ENCODE measurements around the gene RAB34.

Gene RAB34

GRCh38 chr17:28745786-28746411 is 28.2 kb upstream of the RAB34 start:
- peaks cover 49% of the 10 kb centered on the region for H3K4me1 ChIP-seq (ENCODE audit: control insufficient read depth, insufficient read depth, low read depth, low read length)
- 89% methylated on average over 4 of the region's 4 CpGs for WGBS
- H3K27ac ChIP-seq (ENCODE audit: low read length, poor library complexity, severe bottlenecking): peak overlapping the region; percentile 85
- peak overlapping the region in 1 of 2 experiments; percentile 97 for H3K14ac ChIP-seq (ENCODE audit: low read length in 2 of 2)
- no peak overlapping the region for H2AFZ ChIP-seq (ENCODE audit: low read depth, low read length)
- no peak overlapping the region for H2BK5ac ChIP-seq (ENCODE audit: low read depth, low read length, poor library complexity, severe bottlenecking)
- peak overlapping the region in 1 of 2 experiments; percentile 11 for H2BK12ac ChIP-seq (ENCODE audit: low read length in 2 of 2)
- H3K4ac ChIP-seq (ENCODE audit: low read depth in 1 of 2, low read length in 2 of 2): peak overlapping the region; percentile 19 to 20
- H2BK120ac ChIP-seq (ENCODE audit: low read depth, low read length): no peak overlapping the region
- peak overlapping the region in 1 of 2 experiments; percentile 63 for H3K18ac ChIP-seq (ENCODE audit: low read depth in 1 of 2, low read length in 2 of 2)
- H2BK15ac ChIP-seq (ENCODE audit: low read depth, poor library complexity, severe bottlenecking): no peak overlapping the region
- peak overlapping the region; percentile 99 for H3K9ac ChIP-seq (ENCODE audit: low read length)
- H3K23ac ChIP-seq (ENCODE audit: low read length in 2 of 2): peak overlapping the region in 1 of 2 experiments; percentile 59
- H3K4me2 ChIP-seq (ENCODE audit: low read length, poor library complexity, severe bottlenecking): peak overlapping the region; percentile 56
- no peaks in the 10 kb centered on the region for H3K9me3 ChIP-seq (ENCODE audit: control insufficient read depth, low read length)
- peak overlapping the region; percentile 89 to 91 for H3K4me3 ChIP-seq (ENCODE audit: insufficient read depth in 1 of 2, low read depth in 1 of 2, low read length in 2 of 2)
- H3K79me1 ChIP-seq (replicated peaks; ENCODE audit: low read length, poor library complexity, severe bottlenecking): peaks cover 6% of the 10 kb centered on the region
- H3K36me3 ChIP-seq (ENCODE audit: control insufficient read depth in 1 of 2, insufficient read depth in 2 of 2, low read depth in 1 of 2, low read length in 2 of 2): peaks cover 43 to 56% of the 10 kb centered on the region in 2 experiments
- peak overlapping the region; percentile 8 for H4K91ac ChIP-seq (ENCODE audit: low read length)
- no peak overlapping the region for H2AK5ac ChIP-seq (ENCODE audit: low read length, severe bottlenecking)
- H3K27me3 ChIP-seq (ENCODE audit: control insufficient read depth in 1 of 2, insufficient read depth in 1 of 2, low read length in 2 of 2): no peaks in the 10 kb centered on the region
- DNase-seq: no peak
- H4K8ac ChIP-seq (ENCODE audit: low read length): no peak overlapping the region

- DNase-seq: peak; percentile 61
- H2BK12ac ChIP-seq (ENCODE audit: low read length in 2 of 2): peak overlapping the region in 1 of 2 experiments; percentile 32
- no peak overlapping the region for H2AFZ ChIP-seq (ENCODE audit: low read depth, low read length)
- peak overlapping the region; percentile 23 for H4K91ac ChIP-seq (ENCODE audit: low read length)
- peak overlapping the region; percentile 84 for H2BK15ac ChIP-seq (ENCODE audit: low read depth, poor library complexity, severe bottlenecking)
- no peak overlapping the region for H4K8ac ChIP-seq (ENCODE audit: low read length)
- H2BK120ac ChIP-seq (ENCODE audit: low read depth, low read length): peak overlapping the region; percentile 9
- peaks cover 38 to 57% of the 10 kb centered on the region in 2 experiments for H3K36me3 ChIP-seq (ENCODE audit: control insufficient read depth in 1 of 2, insufficient read depth in 2 of 2, low read depth in 1 of 2, low read length in 2 of 2)
- H3K27ac ChIP-seq (ENCODE audit: low read length, poor library complexity, severe bottlenecking): peak overlapping the region; percentile 85
- no peaks in the 10 kb centered on the region for H3K27me3 ChIP-seq (ENCODE audit: control insufficient read depth in 1 of 2, insufficient read depth in 1 of 2, low read length in 2 of 2)
- H3K18ac ChIP-seq (ENCODE audit: low read depth in 1 of 2, low read length in 2 of 2): peak overlapping the region; percentile 95 to 96
- H3K4me3 ChIP-seq (ENCODE audit: insufficient read depth in 1 of 2, low read depth in 1 of 2, low read length in 2 of 2): peak overlapping the region; percentile 89 to 91
- H3K23ac ChIP-seq (ENCODE audit: low read length in 2 of 2): peak overlapping the region in 1 of 2 experiments; percentile 77
- peak overlapping the region; percentile 56 for H3K4me2 ChIP-seq (ENCODE audit: low read length, poor library complexity, severe bottlenecking)
- peak overlapping the region; percentile 99 for H3K9ac ChIP-seq (ENCODE audit: low read length)
- H3K79me1 ChIP-seq (replicated peaks; ENCODE audit: low read length, poor library complexity, severe bottlenecking): peaks cover 4% of the 10 kb centered on the region
- peak overlapping the region; percentile 78 for H2BK5ac ChIP-seq (ENCODE audit: low read depth, low read length, poor library complexity, severe bottlenecking)
- H3K4me1 ChIP-seq (ENCODE audit: control insufficient read depth, insufficient read depth, low read depth, low read length): peaks cover 49% of the 10 kb centered on the region
- under 1% methylated on average over 30 of the region's 31 CpGs for WGBS
- H3K14ac ChIP-seq (ENCODE audit: low read length in 2 of 2): peak overlapping the region in 1 of 2 experiments; percentile 97
- no peaks in the 10 kb centered on the region for H3K9me3 ChIP-seq (ENCODE audit: control insufficient read depth, low read length)
- H2AK5ac ChIP-seq (ENCODE audit: low read length, severe bottlenecking): no peak overlapping the region
- peak overlapping the region; percentile 20 to 84 for H3K4ac ChIP-seq (ENCODE audit: low read depth in 1 of 2, low read length in 2 of 2)
Observed at GRCh38 chr17:28744972-28745785, 27.5 kb upstream of the RAB34 start.

GRCh38 chr17:28744104-28744971 is 26.7 kb upstream of the RAB34 start:
- no peaks in the 10 kb centered on the region for H3K27me3 ChIP-seq (ENCODE audit: control insufficient read depth in 1 of 2, insufficient read depth in 1 of 2, low read length in 2 of 2)
- H2AFZ ChIP-seq (ENCODE audit: low read depth, low read length): no peak overlapping the region
- peak overlapping the region; percentile 93 for H2BK15ac ChIP-seq (ENCODE audit: low read depth, poor library complexity, severe bottlenecking)
- peaks cover 31 to 54% of the 10 kb centered on the region in 2 experiments for H3K36me3 ChIP-seq (ENCODE audit: control insufficient read depth in 1 of 2, insufficient read depth in 2 of 2, low read depth in 1 of 2, low read length in 2 of 2)
- H3K9ac ChIP-seq (ENCODE audit: low read length): peak overlapping the region; percentile 99
- peak overlapping the region; percentile 97 to 98 for H3K4ac ChIP-seq (ENCODE audit: low read depth in 1 of 2, low read length in 2 of 2)
- H3K23ac ChIP-seq (ENCODE audit: low read length in 2 of 2): peak overlapping the region in 1 of 2 experiments; percentile 77
- H3K27ac ChIP-seq (ENCODE audit: low read length, poor library complexity, severe bottlenecking): peak overlapping the region; percentile 95
- under 1% methylated on average over 51 of the region's 61 CpGs for WGBS
- peaks cover 46% of the 10 kb centered on the region for H3K4me1 ChIP-seq (ENCODE audit: control insufficient read depth, insufficient read depth, low read depth, low read length)
- H3K4me3 ChIP-seq (ENCODE audit: insufficient read depth in 1 of 2, low read depth in 1 of 2, low read length in 2 of 2): peak overlapping the region; percentile 89 to 91
- peak overlapping the region; percentile 77 for H3K4me2 ChIP-seq (ENCODE audit: low read length, poor library complexity, severe bottlenecking)
- peaks cover 3% of the 10 kb centered on the region for H3K79me1 ChIP-seq (replicated peaks; ENCODE audit: low read length, poor library complexity, severe bottlenecking)
- peak overlapping the region; percentile 84 for H4K8ac ChIP-seq (ENCODE audit: low read length)
- H2BK12ac ChIP-seq (ENCODE audit: low read length in 2 of 2): peak overlapping the region in 1 of 2 experiments; percentile 32
- no peak overlapping the region for H2AK5ac ChIP-seq (ENCODE audit: low read length, severe bottlenecking)
- H4K91ac ChIP-seq (ENCODE audit: low read length): peak overlapping the region; percentile 98
- peak overlapping the region; percentile 96 to 99 for H3K18ac ChIP-seq (ENCODE audit: low read depth in 1 of 2, low read length in 2 of 2)
- H2BK120ac ChIP-seq (ENCODE audit: low read depth, low read length): peak overlapping the region; percentile 86
- H3K9me3 ChIP-seq (ENCODE audit: control insufficient read depth, low read length): no peaks in the 10 kb centered on the region
- peak overlapping the region; percentile 62 to 98 for H3K14ac ChIP-seq (ENCODE audit: low read length in 2 of 2)
- DNase-seq: peak; percentile 63
- H2BK5ac ChIP-seq (ENCODE audit: low read depth, low read length, poor library complexity, severe bottlenecking): peak overlapping the region; percentile 79
